Adrenal gland (tissue), 12 donors: ENCODE measurements around the gene FHAD1. TPM values are rescaled to one million over a fixed set of nuclear protein-coding genes. Genes with fewer than 3 reads are reported as not detected.

Source experiments
- DNase-seq, 7 donors: peaks; one replicate each; pipeline ENCODE4 v3.0.0-alpha.2; 2019 to 2020
- H3K27ac ChIP-seq, 5 donors: fragments of 200-600 bp; sonication (generic) in 4 of 5; 1 replicate in 3 of 5; 2 replicates in 2 of 5; pipeline versions ENCODE4 v1.5.1 to v1.8.0; 2016 to 2020; ENCODE audit warnings: mild to moderate bottlenecking in 1 of 5
- H3K27me3 ChIP-seq: fragments of 200-600 bp; 2 replicates; pipeline ENCODE4 v1.8.0; 2021
- H3K36me3 ChIP-seq, 2 donors: fragments of 200-600 bp; replicated peaks in 1 of 2; 1 replicate in 1 of 2; 2 replicates in 1 of 2; pipeline versions ENCODE4 v1.5.1 to v1.8.0; 2018 to 2022
- H3K4me1 ChIP-seq, 2 donors: fragments of 200-600 bp; replicated peaks in 1 of 2; 1 replicate in 1 of 2; 2 replicates in 1 of 2; pipeline versions ENCODE4 v1.5.1 to v1.8.0; 2018 to 2021
- H3K4me3 ChIP-seq, 4 donors: fragments of 200-600 bp; sonication (generic) in 3 of 4; one replicate each; pipeline ENCODE4 v1.5.1; 2016 to 2018
- H3K9me3 ChIP-seq, 3 donors: fragments of 200-600 bp; sonication (generic) in 1 of 3; replicated peaks in 1 of 3; 1 replicate in 2 of 3; 2 replicates in 1 of 3; pipeline versions ENCODE4 v1.5.1 to v1.8.0; 2016 to 2021
- CTCF ChIP-seq, 6 experiments: fragments of 450-650 bp in 4 of 6; fragments of 200-600 bp in 2 of 6; sonication (generic) in 1 of 6; IDR thresholded peaks; 1 replicate in 5 of 6; 2 replicates in 1 of 6; pipeline versions ENCODE4 v1.5.1 to v1.8.0; 2016 to 2021; ENCODE audit warnings: antibody characterized with exemption in 6 of 6, mild to moderate bottlenecking in 2 of 6, moderate library complexity in 1 of 6
- POLR2A ChIP-seq, 2 donors: fragments of 450-650 bp; IDR thresholded peaks; one replicate each; pipeline ENCODE4 v1.6.1; 2017; ENCODE audit warnings: antibody characterized with exemption in 2 of 2, mild to moderate bottlenecking in 2 of 2, moderate library complexity in 1 of 2
- WGBS, 4 donors: extraction: QIAGEN DNeasy Blood & Tissue Kit in 2 of 4; methylation state at CpG; one replicate each; pipeline versions ENCODE4 v1.1.5 to v1.1.7; 2013 to 2017; 5-methylcytosine and 5-hydroxymethylcytosine counted together
- intact Hi-C, 2 donors: fragments of 100-400 bp; cut with DNase I; formaldehyde crosslinking; loops; one replicate each; pipeline versions ENCODE4 v1.14.1 to v1.15.0; 2022 to 2023
- polyA plus RNA-seq, 3 donors: library from polyadenylated mRNA; stranded (reverse); fragments of 200-250 nt in 2 of 3; fragments of 350-450 nt in 1 of 3; fragmentation: Illumina TruSeq in 1 of 3; extraction: RNeasy Lipid Tissue Mini Kit (QIAGEN cat#74804) in 1 of 3; gene quantifications; one replicate each; pipeline ENCODE4 v1.2.3, GENCODE V29; 2013 to 2014
- total RNA-seq, 9 donors: library from RNA; depleted of rRNA in 4 of 9; stranded (reverse); fragments of >200 nt in 4 of 9; fragments of 120-200 nt in 1 of 9; fragmentation: NEBNext Ultra II Directional in 1 of 9; extraction: Animal tissue kit (Norgen Biotek cat#: 25700) in 1 of 9; gene quantifications; one replicate each; pipeline versions ENCODE4 v1.1.0 to v1.2.4, GENCODE V29; 2013 to 2023
- donor health status: healthy with polysubstance abuse.
- donor health status: Bipolar disorder and iron deficiency.
- donor health status: DM: yes; HTN: yes; CAD: no.
- donor health status: DM: no; HTN: no; CAD: no.
- donor health status: DM: no; HTN: no; CAD: no.
- donor health status: DM: yes; HTN: yes; CAD: no.

The FHAD1 gene
- total and polyA plus RNA-seq, 12 donors = 0.09 to 1.6 (median 0.57) TPM; not detected in 1

- 44 to 55% (median 51%) methylated on average over 6 of the region's 6 CpGs for WGBS, 4 donors
- Histone ChIP-seq H3K4me1 (peaks cover 9 to 44% of the 10 kb centered on the region in 2 donors), H3K36me3 (peaks cover 0 to 13% of the 10 kb centered on the region in 2 donors), H3K9me3 (no peaks in the 10 kb centered on the region), H3K27me3 (no peaks in the 10 kb centered on the region), H3K27ac (peak overlapping the region in 2 of 5 donors; percentile 54 to 61), H3K4me3 (no peak overlapping the region)
- peak; percentile 49 to 88 (median 79) for DNase-seq
- TF ChIP-seq POLR2A (IDR thresholded peaks at IDR 0.05) (no peak), CTCF (IDR thresholded peaks at IDR 0.05) (no peak)
- intact Hi-C loops = no loop called here
Measured at GRCh38 chr1:15218287-15219279, 28.4 kb upstream of the FHAD1 start.

- 89 to 96% (median 93%) methylated on average over 19 to 22 of the region's 22 CpGs for WGBS, 4 donors
- intact Hi-C loops = no loop called here
- Histone ChIP-seq H3K36me3 (peaks cover 0 to 13% of the 10 kb centered on the region in 2 donors), H3K4me1 (peaks cover under 1 to 35% of the 10 kb centered on the region in 2 donors), H3K4me3 (no peak overlapping the region), H3K27me3 (no peaks in the 10 kb centered on the region), H3K9me3 (no peaks in the 10 kb centered on the region), H3K27ac (peak overlapping the region in 1 of 5 donors; percentile 54)
- DNase-seq = no peak
- TF ChIP-seq POLR2A (IDR thresholded peaks at IDR 0.05) (no peak), CTCF (IDR thresholded peaks at IDR 0.05) (no peak)
Measured at GRCh38 chr1:15219280-15220023, 27.6 kb upstream of the FHAD1 start.

- H3K9me3 ChIP-seq = no peaks in the 10 kb centered on the region
- H3K4me1 ChIP-seq = peaks cover 0 to 31% of the 10 kb centered on the region in 2 donors
- WGBS, 4 donors = 87 to 94% (median 91%) methylated on average over 12 of the region's 12 CpGs
- H3K27me3 ChIP-seq = no peaks in the 10 kb centered on the region
- TF ChIP-seq POLR2A (IDR thresholded peaks at IDR 0.05) (no peak), CTCF (IDR thresholded peaks at IDR 0.05) (no peak)
- H3K27ac ChIP-seq = no peak overlapping the region
- intact Hi-C loops = no loop called here
- H3K36me3 ChIP-seq = peaks cover 0 to 13% of the 10 kb centered on the region in 2 donors
- no peak overlapping the region for H3K4me3 ChIP-seq
- no peak for DNase-seq
Measured at GRCh38 chr1:15220024-15220392, 27.0 kb upstream of the FHAD1 start.

GRCh38 chr1:15220825-15221431 lies 26.1 kb upstream of the FHAD1 start:
- peak in 1 of 7 donors; percentile 17 for DNase-seq
- Histone ChIP-seq H3K4me1 (peaks cover 0 to 25% of the 10 kb centered on the region in 2 donors), H3K4me3 (no peak overlapping the region), H3K27ac (no peak overlapping the region), H3K9me3 (no peaks in the 10 kb centered on the region), H3K36me3 (peaks cover 0 to 13% of the 10 kb centered on the region in 2 donors), H3K27me3 (no peaks in the 10 kb centered on the region)
- WGBS, 4 donors = 68 to 78% (median 74%) methylated on average over 7 of the region's 7 CpGs
- intact Hi-C loops = no loop called here
- no peak for TF ChIP-seq POLR2A (IDR thresholded peaks at IDR 0.05)
- TF ChIP-seq CTCF (IDR thresholded peaks at IDR 0.05) = no peak
